ENCODE measurements around the gene SLC25A36. TPM values are rescaled to one million over a fixed set of nuclear protein-coding genes. Genes with fewer than 3 reads are reported as not detected.
"Not testable (repeated sequence)": the region's sequence is repeated elsewhere in the genome, so short reads cannot be mapped to it uniquely, and the experiment has no call there.

Gene SLC25A36
- total RNA-seq, 1 donor from 2014 or later: 98.4 TPM

DNA sequence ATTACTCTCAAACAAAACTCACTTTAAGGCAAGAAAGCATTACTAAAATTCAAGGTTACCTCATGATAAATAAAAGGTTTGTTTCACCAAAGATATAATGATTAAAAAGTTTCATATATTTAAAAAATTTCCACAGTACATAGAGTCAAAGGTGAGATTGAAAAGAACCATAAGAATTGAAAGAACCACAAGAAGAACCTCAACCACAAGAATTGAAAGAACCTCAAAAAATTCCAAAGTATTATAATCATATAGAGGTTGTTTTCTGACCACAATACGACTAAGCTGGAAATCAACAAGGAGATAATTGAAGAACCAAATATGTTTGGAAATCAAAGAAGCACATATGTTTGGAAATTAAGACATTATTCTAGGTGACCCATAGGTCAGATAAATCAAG, 52.7 kb downstream of the SLC25A36 start:
- Mint-ChIP-seq H3K36me3 (no peaks in the 10 kb centered on the region), H3K4me1 (ENCODE audit: unreplicated experiment) (no peaks in the 10 kb centered on the region), H3K9me3 (no peaks in the 10 kb centered on the region), H3K27ac (no peak overlapping the region), H3K4me3 (no peak overlapping the region), H3K27me3 (no peaks in the 10 kb centered on the region)
- no peak for DNase-seq (ENCODE audit: extremely low spot score, unreplicated experiment)
- TF ChIP-seq, protein P1, sequence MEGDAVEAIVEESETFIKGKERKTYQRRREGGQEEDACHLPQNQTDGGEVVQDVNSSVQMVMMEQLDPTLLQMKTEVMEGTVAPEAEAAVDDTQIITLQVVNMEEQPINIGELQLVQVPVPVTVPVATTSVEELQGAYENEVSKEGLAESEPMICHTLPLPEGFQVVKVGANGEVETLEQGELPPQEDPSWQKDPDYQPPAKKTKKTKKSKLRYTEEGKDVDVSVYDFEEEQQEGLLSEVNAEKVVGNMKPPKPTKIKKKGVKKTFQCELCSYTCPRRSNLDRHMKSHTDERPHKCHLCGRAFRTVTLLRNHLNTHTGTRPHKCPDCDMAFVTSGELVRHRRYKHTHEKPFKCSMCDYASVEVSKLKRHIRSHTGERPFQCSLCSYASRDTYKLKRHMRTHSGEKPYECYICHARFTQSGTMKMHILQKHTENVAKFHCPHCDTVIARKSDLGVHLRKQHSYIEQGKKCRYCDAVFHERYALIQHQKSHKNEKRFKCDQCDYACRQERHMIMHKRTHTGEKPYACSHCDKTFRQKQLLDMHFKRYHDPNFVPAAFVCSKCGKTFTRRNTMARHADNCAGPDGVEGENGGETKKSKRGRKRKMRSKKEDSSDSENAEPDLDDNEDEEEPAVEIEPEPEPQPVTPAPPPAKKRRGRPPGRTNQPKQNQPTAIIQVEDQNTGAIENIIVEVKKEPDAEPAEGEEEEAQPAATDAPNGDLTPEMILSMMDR (conservative IDR thresholded peaks at IDR 0.05): no peak

DNA sequence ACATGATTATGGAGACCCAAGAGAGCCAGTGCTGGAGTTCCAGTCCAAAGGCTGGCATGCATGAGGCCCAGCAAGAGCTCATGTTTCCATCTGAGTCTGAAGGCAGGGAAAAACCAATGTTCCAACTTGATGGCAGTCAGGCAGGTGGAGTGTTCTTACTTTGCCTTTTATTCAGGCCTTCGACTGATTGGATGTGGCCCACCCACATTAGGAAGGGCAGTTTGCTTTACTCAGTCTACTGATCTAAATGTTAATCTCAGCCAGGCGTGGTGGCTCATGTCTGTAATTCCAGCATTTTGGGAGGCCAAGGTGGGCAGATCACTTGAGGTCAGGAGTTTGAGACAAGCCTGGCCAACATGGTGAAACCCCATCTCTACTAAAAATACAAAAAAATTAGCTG, 53.2 kb downstream of the SLC25A36 start:
- H3K27ac Mint-ChIP-seq; H3K36me3 Mint-ChIP-seq; H3K4me3 Mint-ChIP-seq; H3K9me3 Mint-ChIP-seq; DNase-seq (ENCODE audit: extremely low spot score, unreplicated experiment); H3K27me3 Mint-ChIP-seq; H3K4me1 Mint-ChIP-seq (ENCODE audit: unreplicated experiment): not testable (repeated sequence)

DNA sequence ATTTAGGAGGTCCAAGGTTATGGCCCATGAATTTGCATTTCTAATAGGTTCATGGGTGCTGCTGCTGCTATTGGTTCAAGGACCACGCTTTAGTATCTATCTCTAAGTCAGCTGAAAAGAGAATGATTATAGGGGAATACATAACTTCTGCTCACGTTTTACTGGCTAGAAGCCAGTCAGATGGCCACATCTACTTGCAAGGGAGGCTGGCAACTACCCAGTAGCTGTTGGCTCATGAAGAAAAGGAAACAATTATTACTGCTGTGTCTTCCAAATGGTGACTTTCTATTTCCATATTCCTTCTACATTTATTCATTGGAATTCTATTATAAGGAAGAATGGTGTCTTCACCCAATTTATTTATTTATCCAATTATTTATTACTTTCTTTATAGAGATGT, 54.2 kb downstream of the SLC25A36 start:
- Mint-ChIP-seq H3K4me3 (no peak overlapping the region), H3K36me3 (no peaks in the 10 kb centered on the region), H3K9me3 (no peaks in the 10 kb centered on the region), H3K4me1 (ENCODE audit: unreplicated experiment) (no peaks in the 10 kb centered on the region), H3K27me3 (no peaks in the 10 kb centered on the region), H3K27ac (no peak overlapping the region)
- TF ChIP-seq, protein P1 (conservative IDR thresholded peaks at IDR 0.05): no peak
- no peak for DNase-seq (ENCODE audit: extremely low spot score, unreplicated experiment)

DNA sequence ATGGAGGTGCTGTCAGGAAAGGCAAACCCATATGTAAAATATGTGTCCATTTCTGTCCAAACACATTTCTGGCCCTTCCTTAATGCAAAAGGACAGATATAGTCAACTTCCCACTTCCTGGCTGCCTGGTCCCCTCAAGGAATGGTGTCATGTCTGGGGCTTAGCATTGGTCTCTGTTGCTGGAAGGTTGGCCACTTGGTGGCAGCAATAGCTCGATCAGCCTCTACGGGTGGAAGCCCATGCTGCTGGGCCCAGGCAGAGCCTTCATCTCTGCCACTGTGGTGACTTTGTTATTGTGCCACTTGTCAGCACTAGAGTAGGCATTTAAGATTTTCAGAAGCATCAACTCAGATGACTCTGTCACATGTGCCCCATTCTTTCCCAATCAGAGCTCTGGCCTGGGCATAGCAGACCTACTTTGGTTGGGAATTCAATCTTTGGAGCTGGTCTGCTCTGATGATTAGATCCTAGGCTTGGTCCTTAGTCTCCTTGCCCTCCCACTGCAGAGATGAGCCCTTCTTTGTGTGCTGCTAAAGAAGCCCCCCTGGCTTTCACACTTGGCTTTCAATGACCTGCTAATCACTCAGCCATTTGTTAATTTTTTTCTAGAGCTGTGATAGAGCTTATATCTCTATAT, 58.5 kb downstream of the SLC25A36 start:
- Mint-ChIP-seq H3K4me1 (ENCODE audit: unreplicated experiment) (no peaks in the 10 kb centered on the region), H3K9me3 (no peaks in the 10 kb centered on the region), H3K27ac (no peak overlapping the region), H3K27me3 (no peaks in the 10 kb centered on the region), H3K4me3 (no peak overlapping the region), H3K36me3 (no peaks in the 10 kb centered on the region)
- no peak for DNase-seq (ENCODE audit: extremely low spot score, unreplicated experiment)
- TF ChIP-seq, protein P1 (conservative IDR thresholded peaks at IDR 0.05): peak; percentile 85

DNA sequence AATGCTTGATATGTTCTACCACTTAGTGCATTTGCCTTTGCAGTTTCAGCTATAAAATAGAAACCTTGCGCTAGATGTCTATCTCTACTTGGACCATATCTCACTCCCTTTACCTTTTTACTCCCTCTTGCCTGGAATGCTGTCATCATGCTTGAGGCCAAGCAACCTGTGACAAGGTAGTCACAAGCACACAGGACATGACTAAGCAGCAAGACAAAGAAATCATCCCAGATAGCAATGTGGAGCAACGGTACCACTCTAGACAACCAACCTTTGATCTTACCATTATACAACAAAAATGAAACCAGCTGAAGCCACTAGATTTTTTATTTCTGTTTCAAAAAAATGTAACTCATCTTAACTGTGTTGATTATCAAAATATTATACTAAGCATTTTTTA, 59.0 kb downstream of the SLC25A36 start:
- no peak for DNase-seq (ENCODE audit: extremely low spot score, unreplicated experiment)
- Mint-ChIP-seq H3K4me3 (no peak overlapping the region), H3K4me1 (ENCODE audit: unreplicated experiment) (no peaks in the 10 kb centered on the region), H3K27ac (no peak overlapping the region), H3K27me3 (no peaks in the 10 kb centered on the region), H3K36me3 (no peaks in the 10 kb centered on the region), H3K9me3 (no peaks in the 10 kb centered on the region)
- TF ChIP-seq, protein P1 (conservative IDR thresholded peaks at IDR 0.05): no peak

DNA sequence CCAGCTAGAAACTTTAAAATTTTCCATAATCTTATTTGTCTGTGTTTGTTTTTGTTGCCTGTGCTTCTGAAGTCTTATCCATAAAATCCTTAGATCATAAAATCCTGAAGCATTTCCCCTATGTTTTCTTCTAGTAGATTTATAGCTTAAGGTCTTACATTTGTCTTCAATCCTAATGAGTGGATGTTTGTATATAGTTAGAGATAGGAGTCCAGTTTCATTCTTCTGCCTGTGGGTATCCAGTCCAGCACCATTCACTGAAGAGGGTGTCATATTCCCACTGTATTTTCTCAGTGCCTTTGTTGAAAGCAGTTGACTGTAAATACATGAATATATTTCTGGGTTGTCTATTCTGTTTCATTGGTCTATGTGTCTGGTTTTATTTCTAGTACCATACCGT, 64.7 kb downstream of the SLC25A36 start:
- Mint-ChIP-seq H3K9me3 (no peaks in the 10 kb centered on the region), H3K4me3 (no peak overlapping the region), H3K27me3 (peaks cover 8% of the 10 kb centered on the region), H3K27ac (no peak overlapping the region), H3K4me1 (ENCODE audit: unreplicated experiment) (peaks cover 7% of the 10 kb centered on the region), H3K36me3 (no peaks in the 10 kb centered on the region)
- TF ChIP-seq, protein P1 (conservative IDR thresholded peaks at IDR 0.05): no peak
- DNase-seq (ENCODE audit: extremely low spot score, unreplicated experiment): no peak
